IPS-18c (cell line): ENCODE measurements around the gene ARNT2.
"Not testable (repeated sequence)": the region's sequence is repeated elsewhere in the genome, so short reads cannot be mapped to it uniquely, and the experiment has no call there.

Experiments used
- H3K4me3 ChIP-seq: 2 replicates; pipeline ENCODE4 v1.7.0; 2013; ENCODE audit warnings: low read depth, mild to moderate bottlenecking, low read length, moderate library complexity; ENCODE audit not compliant: insufficient read depth
- H3K9me3 ChIP-seq: one replicate; pipeline ENCODE4 v1.6.1; 2013; ENCODE audit warnings: mild to moderate bottlenecking, low read length, moderate library complexity; ENCODE audit not compliant: control insufficient read depth, insufficient read depth

The ARNT2 gene

DNA sequence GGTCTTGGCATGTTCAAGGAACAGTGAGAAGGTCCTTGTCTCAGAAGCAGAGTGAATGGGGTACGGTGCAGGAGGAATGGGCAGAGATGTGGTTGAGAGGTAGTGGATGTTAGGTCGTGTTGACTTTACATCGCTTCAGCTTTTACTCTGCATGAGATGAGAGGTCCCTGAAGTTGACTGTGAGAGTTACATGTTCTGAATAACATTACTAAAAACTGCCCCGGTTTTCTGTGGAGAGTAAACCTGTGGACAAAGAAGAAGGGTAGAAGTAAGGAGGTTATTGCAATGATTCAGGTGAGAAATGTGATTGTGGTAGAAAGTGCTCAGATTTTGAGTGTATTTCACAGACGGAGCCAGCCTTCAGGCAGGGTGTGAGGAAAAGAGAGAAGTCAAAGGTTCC lies 105.6 kb downstream of the ARNT2 start:
- H3K4me3 ChIP-seq = no peak overlapping the region
- no peaks in the 10 kb centered on the region for H3K9me3 ChIP-seq

DNA sequence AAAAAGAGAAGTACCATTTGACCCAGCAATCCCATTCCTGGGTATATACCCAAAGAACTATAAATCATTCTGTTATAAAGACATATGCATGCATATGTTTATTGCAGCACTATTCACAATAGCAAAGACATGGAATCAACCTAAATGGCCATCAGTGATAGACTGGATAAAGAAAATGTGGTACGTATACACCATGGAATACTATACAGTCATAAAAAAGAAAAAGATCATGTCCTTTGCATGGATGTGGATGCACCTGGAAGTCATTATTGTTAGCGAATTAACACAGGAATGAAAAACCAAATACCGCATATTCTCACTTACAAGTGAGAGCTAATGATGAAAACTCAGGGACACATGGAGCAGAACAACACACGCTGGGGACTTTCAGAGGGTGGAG lies 106.8 kb downstream of the ARNT2 start:
- H3K9me3 ChIP-seq, H3K4me3 ChIP-seq: not testable (repeated sequence)

- H3K9me3 ChIP-seq = no peaks in the 10 kb centered on the region
- H3K4me3 ChIP-seq = no peak overlapping the region
Measured at GRCh38 chr15:80512726-80513660, 108.8 kb downstream of the ARNT2 start.

GRCh38 chr15:80514071-80514780 lies 110.0 kb downstream of the ARNT2 start:
- no peak overlapping the region for H3K4me3 ChIP-seq
- H3K9me3 ChIP-seq = no peaks in the 10 kb centered on the region

- Histone ChIP-seq H3K9me3 (no peaks in the 10 kb centered on the region), H3K4me3 (no peak overlapping the region)
Measured at GRCh38 chr15:80517290-80517689, 113.1 kb downstream of the ARNT2 start.

GRCh38 chr15:80518522-80518921 lies 114.3 kb downstream of the ARNT2 start:
- H3K4me3 ChIP-seq = no peak overlapping the region
- H3K9me3 ChIP-seq = no peaks in the 10 kb centered on the region

DNA sequence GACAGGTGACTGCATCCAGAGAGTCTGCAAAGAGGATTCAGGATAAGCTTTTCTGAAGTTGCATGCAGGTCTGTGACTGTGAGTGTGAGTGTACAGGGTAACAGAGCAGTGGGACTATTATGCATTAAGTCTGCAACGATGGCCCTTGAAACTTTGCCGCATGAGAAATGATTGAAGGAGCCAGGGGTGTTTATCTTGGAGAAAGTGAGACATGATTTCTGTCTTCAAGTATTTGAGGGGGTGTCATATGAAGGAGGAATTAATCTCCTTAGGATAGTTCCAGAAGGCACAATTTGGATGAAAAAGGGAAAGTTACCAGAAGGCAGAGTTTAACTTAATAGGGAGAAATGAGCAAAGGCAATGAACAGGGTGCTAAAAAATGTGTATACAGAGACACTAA lies 119.6 kb downstream of the ARNT2 start:
- Histone ChIP-seq H3K4me3 (no peak overlapping the region), H3K9me3 (no peaks in the 10 kb centered on the region)

- no peaks in the 10 kb centered on the region for H3K9me3 ChIP-seq
- no peak overlapping the region for H3K4me3 ChIP-seq
Measured at GRCh38 chr15:80525853-80526252, 121.7 kb downstream of the ARNT2 start.

GRCh38 chr15:80526556-80527340 lies 122.6 kb downstream of the ARNT2 start:
- Histone ChIP-seq H3K4me3 (no peak overlapping the region), H3K9me3 (no peaks in the 10 kb centered on the region)

- H3K4me3 ChIP-seq = no peak overlapping the region
- H3K9me3 ChIP-seq = no peaks in the 10 kb centered on the region
Measured at GRCh38 chr15:80527406-80527805, 123.2 kb downstream of the ARNT2 start.

DNA sequence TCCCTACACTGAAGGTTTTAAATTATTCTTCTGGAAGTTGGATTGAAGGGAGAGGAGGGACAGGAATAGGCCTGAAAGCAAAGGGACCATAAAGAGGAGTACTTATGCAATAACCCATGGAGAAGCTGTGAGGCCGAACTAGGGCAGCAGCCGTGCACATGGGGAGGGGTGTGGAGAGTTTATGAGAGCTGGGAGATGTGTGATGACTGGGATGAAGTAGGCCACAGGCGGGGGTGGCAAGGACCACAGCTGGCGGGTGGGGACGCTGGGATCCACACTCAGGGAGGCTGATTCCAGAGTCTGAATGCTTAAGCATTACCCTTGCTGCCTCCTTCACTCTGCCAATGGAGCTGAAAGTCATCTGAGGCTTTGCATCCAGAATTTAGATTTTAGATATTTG lies 123.8 kb downstream of the ARNT2 start:
- H3K9me3 ChIP-seq = no peaks in the 10 kb centered on the region
- no peak overlapping the region for H3K4me3 ChIP-seq

- Histone ChIP-seq H3K9me3 (peaks cover 7% of the 10 kb centered on the region), H3K4me3 (no peak overlapping the region)
Measured at GRCh38 chr15:80530737-80531365, 126.7 kb downstream of the ARNT2 start.

DNA sequence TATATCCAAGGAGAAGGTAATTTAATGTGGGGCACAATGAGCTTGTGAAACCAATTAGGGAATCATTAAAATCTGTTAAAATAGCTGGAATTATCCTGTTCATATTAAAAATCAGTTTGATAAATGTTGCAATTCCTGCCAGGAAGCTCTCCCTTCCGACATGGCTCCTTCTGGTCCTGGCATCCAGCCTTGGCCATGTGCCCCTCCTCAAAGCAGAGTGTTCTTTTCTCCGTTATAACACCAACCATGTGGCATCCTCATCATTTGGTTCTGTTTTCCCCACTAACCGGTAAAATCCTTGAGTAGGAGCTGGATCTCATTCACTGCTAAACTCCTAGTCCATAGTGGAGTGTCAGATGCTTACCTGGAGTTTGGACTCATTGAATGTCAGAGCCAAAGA lies 127.2 kb downstream of the ARNT2 start:
- no peak overlapping the region for H3K4me3 ChIP-seq

DNA sequence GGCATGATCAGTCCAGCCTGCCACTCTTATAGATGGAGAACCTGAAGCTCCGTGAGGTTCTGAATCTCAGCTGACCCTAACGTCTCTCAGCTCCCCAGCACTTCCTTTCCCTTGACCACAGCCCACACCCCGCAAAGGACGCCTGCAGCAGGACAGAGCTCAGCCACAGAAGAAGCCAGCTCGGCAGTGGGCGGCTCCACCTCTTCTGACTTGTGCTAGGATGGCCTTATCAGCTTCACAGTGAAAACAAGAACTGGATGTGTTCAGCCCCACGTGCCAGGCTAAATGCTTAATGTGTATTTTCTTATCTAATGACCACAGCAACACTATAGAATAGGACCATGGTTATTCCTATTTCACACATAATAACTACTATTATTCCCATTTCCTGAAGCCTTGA lies 127.6 kb downstream of the ARNT2 start:
- Histone ChIP-seq H3K4me3 (no peak overlapping the region), H3K9me3 (peaks cover 7% of the 10 kb centered on the region)

More for the DNA sequence above, 127.2 kb downstream of the ARNT2 start:
- peaks cover 7% of the 10 kb centered on the region for H3K9me3 ChIP-seq

DNA sequence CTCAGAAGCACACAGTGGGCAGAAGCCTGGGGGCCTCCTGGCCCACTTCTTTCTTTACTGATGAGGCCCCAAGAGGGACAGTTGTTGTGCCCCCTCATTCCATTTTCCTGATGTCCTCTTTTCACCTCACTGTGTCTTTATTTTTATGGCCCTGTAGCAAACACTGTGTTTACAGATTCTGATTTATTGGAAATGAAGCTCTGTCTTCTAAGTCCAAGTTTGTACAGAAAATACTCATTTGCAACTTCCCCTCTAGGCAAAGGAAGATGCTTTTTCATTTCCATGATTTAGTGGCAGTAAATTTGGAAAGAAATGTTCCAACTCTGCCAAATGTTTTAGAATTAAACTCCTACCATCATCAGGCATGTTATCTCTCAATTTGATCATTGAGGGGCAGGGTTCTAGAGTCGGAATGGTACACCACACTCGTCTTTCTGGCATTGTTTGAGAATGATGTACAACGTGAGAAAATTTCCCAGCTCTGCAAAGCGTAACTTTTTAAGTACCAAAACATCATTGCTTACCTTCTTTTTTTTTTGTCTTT lies 129.7 kb downstream of the ARNT2 start:
- Histone ChIP-seq H3K4me3 (no peak overlapping the region), H3K9me3 (peaks cover 7% of the 10 kb centered on the region)

- peaks cover 7% of the 10 kb centered on the region for H3K9me3 ChIP-seq
- H3K4me3 ChIP-seq = no peak overlapping the region
Measured at GRCh38 chr15:80536231-80536630, 132.0 kb downstream of the ARNT2 start.

GRCh38 chr15:80536716-80537115 lies 132.5 kb downstream of the ARNT2 start:
- Histone ChIP-seq H3K4me3 (no peak overlapping the region), H3K9me3 (peaks cover 7% of the 10 kb centered on the region)
